Kidney epithelial cell (primary cell): ENCODE results near the gene VPS37C. TPM values are rescaled to one million over a fixed set of nuclear protein-coding genes. Genes with fewer than 3 reads are reported as not detected.
"Not testable (repeated sequence)": the region's sequence is repeated elsewhere in the genome, so short reads cannot be mapped to it uniquely, and the experiment has no call there.

Source experiments
- DNase-seq: peaks from one replicate; pipeline ENCODE4 v3.0.0-alpha.2; 2010; ENCODE audit warnings: low read depth
- H3K27me3 ChIP-seq: 2 replicates; pipeline ENCODE4 v1.6.0; 2011; ENCODE audit warnings: low read length; ENCODE audit not compliant: control insufficient read depth, insufficient read depth
- H3K36me3 ChIP-seq: 2 replicates; pipeline ENCODE4 v1.5.1; 2011; ENCODE audit warnings: low read length; ENCODE audit not compliant: control insufficient read depth, insufficient read depth
- H3K4me3 ChIP-seq: 2 replicates; pipeline ENCODE4 v1.5.1; 2011; ENCODE audit warnings: low read depth, mild to moderate bottlenecking, control low read depth, low read length
- CTCF ChIP-seq: IDR thresholded peaks from 2 replicates; pipeline ENCODE4 v1.5.1; 2011; ENCODE audit warnings: mild to moderate bottlenecking, moderate library complexity, low read length, control low read depth, inconsistent platforms; ENCODE audit not compliant: insufficient read depth, poor library complexity, severe bottlenecking
- total RNA-seq: library from RNA; depleted of rRNA; stranded (reverse); fragments of >200 nt; gene quantifications from 2 replicates; pipeline ENCODE4 v1.2.3, GENCODE V29; 2015

Gene VPS37C
- 24.4 and 27.8 TPM in 2 replicates for total RNA-seq

- DNase-seq: peak; percentile 34
- Histone ChIP-seq H3K4me3 (peak within 1 kb of the TSS; percentile 59), H3K36me3 (no peaks in the 10 kb centered on the region), H3K27me3 (no peaks in the 10 kb centered on the region)
- no peak for TF ChIP-seq CTCF
Measured at GRCh38 chr11:61161190-61162091, at the start of gene VPS37C. TSS of gene VPS37C (minus strand) at chr11:61161426. CDS start at chr11:61138829, 22,597 bp downstream.

- DNase-seq, H3K36me3 ChIP-seq, H3K4me3 ChIP-seq, H3K27me3 ChIP-seq: not testable (repeated sequence)
Measured at GRCh38 chr11:61210629-61211028, 49.4 kb upstream of the VPS37C start.

- H3K36me3 ChIP-seq, H3K4me3 ChIP-seq, DNase-seq: not testable (repeated sequence)
- H3K27me3 ChIP-seq: peaks cover 11% of the 10 kb centered on the region
Measured at GRCh38 chr11:61207636-61208310, 46.5 kb upstream of the VPS37C start.

GRCh38 chr11:61204502-61205059, 43.4 kb upstream of the VPS37C start:
- not testable (repeated sequence) for H3K4me3 ChIP-seq, DNase-seq, H3K36me3 ChIP-seq
- peaks cover 11% of the 10 kb centered on the region for H3K27me3 ChIP-seq

GRCh38 chr11:61203873-61204272, 42.6 kb upstream of the VPS37C start:
- H3K4me3 ChIP-seq, DNase-seq, H3K36me3 ChIP-seq: not testable (repeated sequence)
- H3K27me3 ChIP-seq: peaks cover 11% of the 10 kb centered on the region

- H3K36me3 ChIP-seq, DNase-seq, H3K4me3 ChIP-seq: not testable (repeated sequence)
- peaks cover 11% of the 10 kb centered on the region for H3K27me3 ChIP-seq
Measured at GRCh38 chr11:61202950-61203746, 41.9 kb upstream of the VPS37C start, which contains the start of gene PGA3. TSS of gene PGA3 (plus strand) at chr11:61203515. CDS start at chr11:61203565, 50 bp downstream.

- TF ChIP-seq CTCF: no peak
- no peaks in the 10 kb centered on the region for H3K36me3 ChIP-seq
- no peak overlapping the region for H3K4me3 ChIP-seq
- no peak for DNase-seq
- H3K27me3 ChIP-seq: peaks cover 11% of the 10 kb centered on the region
Measured at GRCh38 chr11:61201476-61201875, 40.2 kb upstream of the VPS37C start.
